ENCODE measurements around the gene FEM1A. TPM values are rescaled to one million over a fixed set of nuclear protein-coding genes. Genes with fewer than 3 reads are reported as not detected.
A peak's percentile ranks its signal among the peaks of the same experiment; 100 is the strongest.

FEM1A gene
- total and polyA plus RNA-seq, 9 donors, result 1.8 to 17.6 (median 3.5) TPM

GRCh38 chr19:4749870-4750590 is 41.5 kb upstream of the FEM1A start:
- H3K27me3 ChIP-seq (ENCODE audit: control insufficient read depth, insufficient read depth, low read length), result peaks cover 2% of the 10 kb centered on the region
- no peak overlapping the region for H3K4me3 ChIP-seq (ENCODE audit: low read length)
- DNase-seq, result no peak
- no peak overlapping the region for H3K27ac ChIP-seq (ENCODE audit: low read length)
- 44% methylated on average over 2 of the region's 18 CpGs for WGBS (ENCODE audit: insufficient coverage)
- H3K36me3 ChIP-seq (ENCODE audit: control insufficient read depth, insufficient read depth, low read length), result no peaks in the 10 kb centered on the region
- H3K4me1 ChIP-seq (ENCODE audit: control insufficient read depth, insufficient read depth, low read length), result no peaks in the 10 kb centered on the region
- peaks cover 4% of the 10 kb centered on the region for H3K9me3 ChIP-seq (replicated peaks; ENCODE audit: control insufficient read depth, low read depth, low read length)

DNA sequence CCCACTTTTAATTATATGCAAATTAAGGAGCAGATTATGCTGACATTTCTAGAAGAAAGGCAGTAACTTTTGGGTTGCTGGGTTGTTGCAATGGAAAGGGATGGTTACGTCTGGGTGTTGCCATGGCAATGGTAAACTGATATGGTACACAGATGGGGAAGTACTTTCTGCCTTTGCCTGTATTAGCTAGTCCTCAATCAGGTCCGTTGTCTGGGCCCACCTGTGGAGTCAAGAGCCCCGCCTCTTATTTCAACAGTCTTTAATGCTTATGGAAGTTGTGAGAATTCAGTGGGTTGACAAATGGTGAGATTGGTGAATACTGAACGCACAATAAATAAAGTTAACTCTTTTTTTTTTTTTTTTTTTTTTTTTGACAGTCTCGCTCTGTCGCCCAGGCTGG is 37.3 kb upstream of the FEM1A start:
- Histone ChIP-seq H3K27me3 (ENCODE audit: control insufficient read depth, insufficient read depth, low read length) (peaks cover 11% of the 10 kb centered on the region), H3K4me3 (ENCODE audit: low read length) (no peak overlapping the region), H3K36me3 (ENCODE audit: control insufficient read depth, insufficient read depth, low read length) (no peaks in the 10 kb centered on the region), H3K9me3 (replicated peaks; ENCODE audit: control insufficient read depth, low read depth, low read length) (no peaks in the 10 kb centered on the region), H3K27ac (ENCODE audit: low read length) (no peak overlapping the region), H3K4me1 (ENCODE audit: control insufficient read depth, insufficient read depth, low read length) (no peaks in the 10 kb centered on the region)
- WGBS (ENCODE audit: insufficient coverage), result 0% methylated on average over 1 of the region's 6 CpGs
- peak; percentile 33 for DNase-seq

DNA sequence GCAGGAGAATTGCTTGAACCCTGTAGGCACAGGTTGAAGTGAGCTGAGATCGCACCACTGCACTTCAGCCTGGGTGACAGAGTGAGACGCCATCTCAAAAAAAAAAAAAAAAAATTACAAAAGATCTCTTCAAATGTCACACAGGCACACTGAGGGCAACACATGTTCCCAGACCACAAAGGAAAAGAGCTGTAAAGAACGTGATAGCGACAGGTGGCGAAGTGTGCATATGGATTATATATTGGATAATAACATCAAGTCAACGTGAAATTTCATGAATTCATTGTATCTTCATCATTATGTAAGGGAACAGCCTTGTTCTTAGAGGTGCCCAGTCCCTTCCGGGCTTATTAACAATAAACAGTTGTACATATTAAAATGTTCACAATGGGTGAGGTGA is 36.1 kb upstream of the FEM1A start:
- Histone ChIP-seq H3K9me3 (replicated peaks; ENCODE audit: control insufficient read depth, low read depth, low read length) (no peaks in the 10 kb centered on the region), H3K27me3 (ENCODE audit: control insufficient read depth, insufficient read depth, low read length) (peaks cover 19% of the 10 kb centered on the region), H3K36me3 (ENCODE audit: control insufficient read depth, insufficient read depth, low read length) (no peaks in the 10 kb centered on the region), H3K27ac (ENCODE audit: low read length) (no peak overlapping the region), H3K4me1 (ENCODE audit: control insufficient read depth, insufficient read depth, low read length) (peaks cover 8% of the 10 kb centered on the region), H3K4me3 (ENCODE audit: low read length) (no peak overlapping the region)
- WGBS (ENCODE audit: insufficient coverage), result no CpG with 5 or more reads among the region's 7 CpGs
- DNase-seq, result no peak

DNA sequence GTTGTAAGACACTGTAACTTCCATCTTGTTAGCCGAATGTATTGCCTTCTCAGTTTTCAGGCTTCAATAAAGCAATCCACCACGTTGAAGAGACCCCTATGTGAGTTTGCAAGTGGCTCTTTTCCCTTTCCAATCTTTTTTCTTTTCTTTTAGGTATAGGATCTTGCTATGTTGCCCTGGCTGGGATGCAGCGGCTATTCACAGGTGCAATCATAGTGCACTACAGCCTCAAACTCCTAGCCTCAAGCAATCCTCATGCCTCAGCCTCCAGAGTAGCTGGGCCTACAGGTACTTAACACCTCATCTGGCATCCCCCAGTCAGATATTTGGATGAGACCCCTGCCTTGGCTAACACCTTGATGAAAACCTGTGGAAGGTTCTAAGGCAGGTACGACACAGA is 33.5 kb upstream of the FEM1A start:
- Histone ChIP-seq H3K36me3 (ENCODE audit: control insufficient read depth, insufficient read depth, low read length) (no peaks in the 10 kb centered on the region), H3K9me3 (replicated peaks; ENCODE audit: control insufficient read depth, low read depth, low read length) (no peaks in the 10 kb centered on the region), H3K27me3 (ENCODE audit: control insufficient read depth, insufficient read depth, low read length) (peaks cover 27% of the 10 kb centered on the region), H3K4me3 (ENCODE audit: low read length) (no peak overlapping the region), H3K4me1 (ENCODE audit: control insufficient read depth, insufficient read depth, low read length) (peaks cover 8% of the 10 kb centered on the region), H3K27ac (ENCODE audit: low read length) (no peak overlapping the region)
- DNase-seq, result no peak
- 60% methylated on average over 1 of the region's 4 CpGs for WGBS (ENCODE audit: insufficient coverage)

GRCh38 chr19:4758659-4759058 is 32.9 kb upstream of the FEM1A start:
- whole genome bisulfite sequencing (ENCODE audit: insufficient coverage), result no CpG with 5 or more reads among the region's 5 CpGs
- no peaks in the 10 kb centered on the region for H3K9me3 ChIP-seq (replicated peaks; ENCODE audit: control insufficient read depth, low read depth, low read length)
- H3K4me1 ChIP-seq (ENCODE audit: control insufficient read depth, insufficient read depth, low read length), result peaks cover 8% of the 10 kb centered on the region
- H3K4me3 ChIP-seq (ENCODE audit: low read length), result no peak overlapping the region
- H3K27me3 ChIP-seq (ENCODE audit: control insufficient read depth, insufficient read depth, low read length), result peaks cover 27% of the 10 kb centered on the region
- no peak overlapping the region for H3K27ac ChIP-seq (ENCODE audit: low read length)
- no peaks in the 10 kb centered on the region for H3K36me3 ChIP-seq (ENCODE audit: control insufficient read depth, insufficient read depth, low read length)
- no peak for DNase-seq

GRCh38 chr19:4759388-4760284 is 31.9 kb upstream of the FEM1A start:
- peak; percentile 93 for DNase-seq
- H3K27ac ChIP-seq (ENCODE audit: low read length), result no peak overlapping the region
- no peaks in the 10 kb centered on the region for H3K9me3 ChIP-seq (replicated peaks; ENCODE audit: control insufficient read depth, low read depth, low read length)
- WGBS (ENCODE audit: insufficient coverage), result 1% methylated on average over 26 of the region's 53 CpGs
- H3K4me3 ChIP-seq (ENCODE audit: low read length), result peak overlapping the region; percentile 37
- peaks cover 27% of the 10 kb centered on the region for H3K27me3 ChIP-seq (ENCODE audit: control insufficient read depth, insufficient read depth, low read length)
- H3K4me1 ChIP-seq (ENCODE audit: control insufficient read depth, insufficient read depth, low read length), result peaks cover 8% of the 10 kb centered on the region
- no peaks in the 10 kb centered on the region for H3K36me3 ChIP-seq (ENCODE audit: control insufficient read depth, insufficient read depth, low read length)

GRCh38 chr19:4760285-4760650 is 31.3 kb upstream of the FEM1A start:
- no CpG with 5 or more reads among the region's 10 CpGs for WGBS (ENCODE audit: insufficient coverage)
- H3K27me3 ChIP-seq (ENCODE audit: control insufficient read depth, insufficient read depth, low read length), result peaks cover 27% of the 10 kb centered on the region
- no peaks in the 10 kb centered on the region for H3K36me3 ChIP-seq (ENCODE audit: control insufficient read depth, insufficient read depth, low read length)
- H3K4me3 ChIP-seq (ENCODE audit: low read length), result peak overlapping the region; percentile 37
- H3K4me1 ChIP-seq (ENCODE audit: control insufficient read depth, insufficient read depth, low read length), result peaks cover 8% of the 10 kb centered on the region
- no peak for DNase-seq
- H3K9me3 ChIP-seq (replicated peaks; ENCODE audit: control insufficient read depth, low read depth, low read length), result no peaks in the 10 kb centered on the region
- H3K27ac ChIP-seq (ENCODE audit: low read length), result no peak overlapping the region

GRCh38 chr19:4763021-4763420 is 28.5 kb upstream of the FEM1A start:
- Histone ChIP-seq H3K27ac (ENCODE audit: low read length) (no peak overlapping the region), H3K4me1 (ENCODE audit: control insufficient read depth, insufficient read depth, low read length) (peaks cover 8% of the 10 kb centered on the region), H3K36me3 (ENCODE audit: control insufficient read depth, insufficient read depth, low read length) (no peaks in the 10 kb centered on the region), H3K4me3 (ENCODE audit: low read length) (no peak overlapping the region), H3K27me3 (ENCODE audit: control insufficient read depth, insufficient read depth, low read length) (peaks cover 25% of the 10 kb centered on the region), H3K9me3 (replicated peaks; ENCODE audit: control insufficient read depth, low read depth, low read length) (no peaks in the 10 kb centered on the region)
- WGBS (ENCODE audit: insufficient coverage), result 74% methylated on average over 4 of the region's 6 CpGs
- DNase-seq, result no peak

GRCh38 chr19:4764393-4764660 is 27.2 kb upstream of the FEM1A start:
- Histone ChIP-seq H3K27ac (ENCODE audit: low read length) (no peak overlapping the region), H3K4me1 (ENCODE audit: control insufficient read depth, insufficient read depth, low read length) (peaks cover 8% of the 10 kb centered on the region), H3K4me3 (ENCODE audit: low read length) (no peak overlapping the region), H3K27me3 (ENCODE audit: control insufficient read depth, insufficient read depth, low read length) (peaks cover 18% of the 10 kb centered on the region), H3K9me3 (replicated peaks; ENCODE audit: control insufficient read depth, low read depth, low read length) (peaks cover 2% of the 10 kb centered on the region), H3K36me3 (ENCODE audit: control insufficient read depth, insufficient read depth, low read length) (no peaks in the 10 kb centered on the region)
- 80% methylated on average over 1 of the region's 5 CpGs for whole genome bisulfite sequencing (ENCODE audit: insufficient coverage)
- no peak for DNase-seq

GRCh38 chr19:4768934-4769777 is 22.4 kb upstream of the FEM1A start:
- Histone ChIP-seq H3K27ac (ENCODE audit: low read length) (no peak overlapping the region), H3K4me3 (ENCODE audit: low read length) (no peak overlapping the region), H3K27me3 (ENCODE audit: control insufficient read depth, insufficient read depth, low read length) (peaks cover 6% of the 10 kb centered on the region), H3K9me3 (replicated peaks; ENCODE audit: control insufficient read depth, low read depth, low read length) (peaks cover 2% of the 10 kb centered on the region), H3K4me1 (ENCODE audit: control insufficient read depth, insufficient read depth, low read length) (no peaks in the 10 kb centered on the region), H3K36me3 (ENCODE audit: control insufficient read depth, insufficient read depth, low read length) (no peaks in the 10 kb centered on the region)
- WGBS (ENCODE audit: insufficient coverage), result 7% methylated on average over 26 of the region's 37 CpGs
- DNase-seq, result peak; percentile 95
